K562 (cell line): ENCODE data around the gene NRP1. TPM values are rescaled to one million over a fixed set of nuclear protein-coding genes. Genes with fewer than 3 reads are reported as not detected.

Source experiments
- ATAC-seq: fragments of 200-7000 bp; cut with Tn5 transposase; 3 replicates; pipeline ENCODE4 v1.9.1; 2020; ENCODE audit warnings: moderate library complexity
- BruUV-seq: library from RNA; stranded (reverse); fragments of 400-500 nt; replicated peaks from 2 replicates; lab custom pipeline; 2021; lab: Mats Ljungman, UMichigan
- CTCF ChIA-PET: fragments of 300-600 bp; formaldehyde crosslinking; extraction: SDS; loops from one replicate; lab custom pipeline; 2021; ENCODE audit warnings: low intra/inter-chr PET ratio; lab: Yijun Ruan, JAX
- POLR2A ChIA-PET: fragments of 300-600, 350-650 bp; sonication (Branson Sonifier 250); formaldehyde crosslinking; extraction: SDS; loops from one replicate; lab custom pipeline; 2021; ENCODE audit warnings: antibody characterized with exemption, inconsistent platforms; lab: Yijun Ruan, JAX
- DNase-seq, 4 experiments: peaks; one replicate each; pipeline versions ENCODE4 v3.0.0 to v3.0.0-alpha.2; 2011 to 2018; ENCODE audit warnings: low spot score in 3 of 4, mixed read lengths in 3 of 4; ENCODE audit errors: extremely low read depth in 1 of 4
- FAIRE-seq: peaks from 2 replicates; lab custom pipeline; 2011; peaks lifted over from hg19 to GRCh38; lab: Jason Lieb, UNC
- H2AFZ ChIP-seq: 2 replicates; pipeline ENCODE4 v1.6.0; 2011; ENCODE audit warnings: low read depth, low read length, control low read depth, inconsistent platforms
- H3K27ac ChIP-seq: fragments of 200-600 bp; 3 replicates; pipeline ENCODE4 v1.8.0; 2011; ENCODE audit warnings: low read depth, mild to moderate bottlenecking, control low read depth, inconsistent platforms, low read length, moderate library complexity, mixed read lengths; ENCODE audit errors: extremely low read depth
- H3K27me3 ChIP-seq, 2 experiments: fragments of 300-600 bp in 1 of 2; 2 replicates in 1 of 2; 3 replicates in 1 of 2; pipeline versions ENCODE4 v1.6.0 to v1.8.0; 2011; ENCODE audit warnings: inconsistent platforms in 2 of 2, low read length in 2 of 2, mild to moderate bottlenecking in 1 of 2, mixed read lengths in 1 of 2, moderate library complexity in 1 of 2; ENCODE audit not compliant: control insufficient read depth in 2 of 2, insufficient read depth in 2 of 2
- H3K36me3 ChIP-seq: fragments of 300-600 bp; 3 replicates; pipeline ENCODE4 v1.8.0; 2011; ENCODE audit warnings: mild to moderate bottlenecking, low read length, inconsistent platforms; ENCODE audit not compliant: control insufficient read depth, insufficient read depth
- H3K4me1 ChIP-seq, 2 experiments: fragments of 200-600 bp in 1 of 2; replicated peaks in 1 of 2; 2 replicates in 1 of 2; 3 replicates in 1 of 2; pipeline versions ENCODE4 v1.5.1 to v1.8.0; 2011; ENCODE audit warnings: inconsistent platforms in 2 of 2, low read length in 2 of 2, mild to moderate bottlenecking in 1 of 2, mixed read lengths in 1 of 2, moderate library complexity in 1 of 2; ENCODE audit not compliant: control insufficient read depth in 2 of 2, insufficient read depth in 2 of 2
- H3K4me2 ChIP-seq: 2 replicates; pipeline ENCODE4 v1.6.1; 2011; ENCODE audit warnings: low read length, control low read depth, inconsistent platforms, mixed read lengths; ENCODE audit not compliant: insufficient read depth
- H3K4me3 ChIP-seq: fragments of 200-600 bp; sonication (generic), shearing (Covaris generic); 2 replicates; pipeline ENCODE4 v1.5.1; 2016; ENCODE audit warnings: control low read depth, inconsistent platforms
- H3K79me2 ChIP-seq: fragments of 200-600 bp; 3 replicates; pipeline ENCODE4 v1.8.0; 2011; ENCODE audit warnings: low read length, inconsistent platforms; ENCODE audit not compliant: control insufficient read depth, insufficient read depth
- H3K9ac ChIP-seq, 2 experiments: 2 replicates each; pipeline versions ENCODE4 v1.6.0 to v1.6.1; 2011; ENCODE audit warnings: low read depth in 2 of 2, low read length in 2 of 2, control low read depth in 1 of 2, inconsistent platforms in 1 of 2, mild to moderate bottlenecking in 1 of 2, mixed read lengths in 1 of 2; ENCODE audit not compliant: insufficient read depth in 1 of 2
- H3K9me1 ChIP-seq: one replicate; pipeline ENCODE4 v1.6.0; 2011; ENCODE audit warnings: inconsistent platforms, mild to moderate bottlenecking, low read length, moderate library complexity; ENCODE audit not compliant: control insufficient read depth, insufficient read depth
- H3K9me3 ChIP-seq: replicated peaks from 2 replicates; pipeline ENCODE4 v1.5.1; 2011; ENCODE audit warnings: low read depth, low read length, inconsistent platforms; ENCODE audit not compliant: control insufficient read depth, insufficient read depth
- H4K20me1 ChIP-seq: replicated peaks from 2 replicates; pipeline ENCODE4 v1.6.1; 2011; ENCODE audit warnings: low read length, inconsistent platforms, mixed read lengths; ENCODE audit not compliant: control insufficient read depth, insufficient read depth
- FOXJ3 ChIP-seq: sonication (generic); formaldehyde crosslinking; IDR thresholded peaks from 2 replicates; pipeline ENCODE4 v1.4.0; 2020; ENCODE audit warnings: mild to moderate bottlenecking, missing genetic modification reagents
- FUS ChIP-seq: fragments of 200-400 bp; formaldehyde crosslinking; optimal IDR thresholded peaks from 2 replicates; pipeline ENCODE3; 2017; ENCODE audit warnings: low read depth, low read length
- HNRNPK ChIP-seq: fragments of 200-400 bp; formaldehyde crosslinking; IDR thresholded peaks from one replicate; pipeline ENCODE4 v1.6.1; 2018; ENCODE audit warnings: mild to moderate bottlenecking, low read depth, low read length; ENCODE audit not compliant: poor library complexity, severe bottlenecking
- ID3 ChIP-seq, 2 experiments: fragments of 250-450 bp in 1 of 2; fragments of 450-650 bp in 1 of 2; sonication (Bioruptor Pico) in 1 of 2; IDR thresholded peaks; 2 replicates each; pipeline versions ENCODE4 v1.6.1 to v1.8.0; 2016 to 2021; ENCODE audit warnings: mild to moderate bottlenecking in 2 of 2, moderate library complexity in 2 of 2, missing compliant biosample characterization in 1 of 2, missing genetic modification characterization in 1 of 2
- KAT7 ChIP-seq: sonication (generic); formaldehyde crosslinking; IDR thresholded peaks from 2 replicates; pipeline ENCODE4 v1.8.0; 2022; ENCODE audit warnings: missing genetic modification reagents, mild to moderate bottlenecking, borderline replicate concordance
- POLR2H ChIP-seq: IDR thresholded peaks from 2 replicates; pipeline ENCODE4 v1.6.1; 2016; ENCODE audit warnings: missing genetic modification characterization, low read depth, mild to moderate bottlenecking, control low read depth, missing compliant biosample characterization, moderate library complexity
- RUNX1 ChIP-seq: sonication (generic); IDR thresholded peaks from 2 replicates; pipeline ENCODE4 v1.6.1; 2016; ENCODE audit warnings: antibody characterized with exemption, low read depth
- TBP ChIP-seq: optimal IDR thresholded peaks from 2 replicates; pipeline ENCODE3; 2011; ENCODE audit warnings: low read depth, low read length, improper control_type of control experiment
- VEZF1 ChIP-seq: fragments of 200-800 bp; sonication (Bioruptor generic); IDR thresholded peaks from 2 replicates; pipeline ENCODE4 v1.6.1; 2017; ENCODE audit warnings: missing genetic modification characterization, missing compliant biosample characterization
- ZBTB8A ChIP-seq: fragments of 450-650 bp; IDR thresholded peaks from 2 replicates; pipeline ENCODE4 v1.6.1; 2018; ENCODE audit warnings: mild to moderate bottlenecking, moderate library complexity; ENCODE audit not compliant: partially characterized antibody
- ZKSCAN1 ChIP-seq: fragments of 150-350 bp; IDR thresholded peaks from 2 replicates; pipeline ENCODE4 v1.6.1; 2016; ENCODE audit warnings: low read depth, low read length
- ZNF184 ChIP-seq: sonication (generic); formaldehyde crosslinking; IDR thresholded peaks from 2 replicates; pipeline ENCODE4 v1.5.0; 2020; ENCODE audit warnings: missing genetic modification reagents
- ZNF282 ChIP-seq: sonication (generic); formaldehyde crosslinking; IDR thresholded peaks from 2 replicates; pipeline ENCODE4 v1.8.1; 2023; ENCODE audit warnings: missing genetic modification reagents
- ZNF354B ChIP-seq: fragments of 250-450 bp; sonication (Bioruptor Pico); IDR thresholded peaks from 2 replicates; pipeline ENCODE4 v1.4.0; 2020
- WGBS: fragments of 100-300 bp; shearing (Covaris generic); methylation state at CpG from one replicate; pipeline ENCODE4 v1.1.6; 2016; ENCODE audit warnings: low coverage, mixed read lengths; ENCODE audit not compliant: insufficient coverage; ENCODE audit errors: missing lambda C conversion rate; 5-methylcytosine and 5-hydroxymethylcytosine counted together
- in situ Hi-C: fragments of 300-500 bp; cut with MboI; formaldehyde crosslinking; loops from 4 replicates; pipeline ENCODE4 v1.15.0; 2018; ENCODE audit warnings: inconsistent platforms, mixed read lengths
- intact Hi-C: fragments of 100-400 bp; cut with micrococcal nuclease; formaldehyde crosslinking; loops from 2 replicates; pipeline ENCODE4 v1.14.2; 2022
- polyA plus RNA-seq, 8 experiments: library from polyadenylated mRNA; depleted of rRNA in 4 of 8; stranded (reverse) in 5 of 8; unstranded in 3 of 8; fragments of >200 nt; fragmentation: Nextera tagmentation in 2 of 8; fragmentation: Illumina TruSeq in 1 of 8; extraction: Ambion mirVana in 2 of 8; extraction: Trizol in 1 of 8; gene quantifications; 2 replicates each; pipeline versions ENCODE4 v1.2.1 to v1.2.3, GENCODE V29; 2011 to 2014; ENCODE audit warnings: inconsistent platforms in 1 of 8, missing spikeins in 1 of 8
- total RNA-seq, 7 experiments: library from RNA; depleted of rRNA in 6 of 7; stranded (reverse); fragments of >200 nt in 6 of 7; fragmentation: Illumina TruSeq in 2 of 7; extraction: Trizol in 2 of 7; gene quantifications; 2 replicates each; pipeline versions ENCODE4 v1.2.1 to v1.2.3, GENCODE V29; 2011 to 2021; ENCODE audit warnings: low replicate concordance in 1 of 7
- TF ChIP-seq, protein P1 (sequence below): sonication (generic); formaldehyde crosslinking; IDR thresholded peaks from 2 replicates; pipeline ENCODE4 v1.8.1; 2023; ENCODE audit warnings: missing genetic modification reagents, mild to moderate bottlenecking, borderline replicate concordance

Gene NRP1
- total and polyA plus RNA-seq, 9 of the 15 experiments (the other 6 are each of a cell fraction or from before 2014, with no cell fraction given): 0.01 to 0.38 (median 0.04) TPM; not detected in 5

DNA sequence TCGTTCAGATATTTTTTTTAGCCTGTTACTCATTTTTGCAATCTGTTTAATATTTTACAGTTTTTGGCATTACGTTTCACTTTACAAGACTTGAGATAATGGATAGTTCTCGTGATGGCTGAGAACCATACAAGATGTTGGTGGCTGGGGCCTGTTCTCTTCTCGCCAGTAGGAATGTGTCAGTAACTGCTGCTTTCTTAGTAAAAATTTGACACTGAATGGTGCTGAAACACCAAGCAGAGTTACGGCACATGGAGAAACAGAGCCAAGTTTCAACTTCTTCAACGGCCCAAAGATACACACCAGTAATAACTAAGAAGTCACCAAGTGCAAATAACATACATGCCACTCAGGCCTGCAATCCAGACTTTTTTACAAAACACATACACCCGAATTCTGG is 130.4 kb downstream of the NRP1 start (continued):
- TF ChIP-seq ZNF282 (CRISPR knock-in tag): no peak
- no peak for TF ChIP-seq TBP
- TF ChIP-seq ZNF354B (CRISPR knock-in tag): no peak

GRCh38 chr10:33201971-33202370 is 132.5 kb downstream of the NRP1 start:
- WGBS: 0% methylated on average over 5 of the region's 5 CpGs
- intact Hi-C loops (no loop called here), in situ Hi-C loops (no loop called here)
- Histone ChIP-seq H3K9ac (no peak overlapping the region), H3K27ac (no peak overlapping the region), H3K9me3 (no peaks in the 10 kb centered on the region), H3K4me1 (no peaks in the 10 kb centered on the region), H3K4me2 (no peak overlapping the region), H3K27me3 (peaks cover 5 to 16% of the 10 kb centered on the region in 2 experiments; a peak in 3 of 5 replicates), H2AFZ (no peak overlapping the region), H3K79me2 (no peaks in the 10 kb centered on the region), H4K20me1 (no peaks in the 10 kb centered on the region), H3K4me3 (no peak overlapping the region), H3K36me3 (no peaks in the 10 kb centered on the region), H3K9me1 (no peaks in the 10 kb centered on the region)
- FAIRE-seq (no peak), DNase-seq (no peak), ATAC-seq (no peak)
- ChIA-PET POLR2A (interaction anchor here (0.6 kb wide), 1 partner anchor 13 kb away, joined by 4 read pairs; no protein-coding TSS in a partner anchor), CTCF (no interaction called here)
- BruUV-seq: no TSS peak
- TF ChIP-seq ZNF184 (no peak), HNRNPK (no peak), RUNX1 (no peak), FOXJ3 (CRISPR knock-in tag) (no peak), VEZF1 (CRISPR knock-in tag) (no peak), ZKSCAN1 (no peak), ZBTB8A (no peak), POLR2H (tag) (no peak), ID3 (CRISPR knock-in tag; IDR thresholded peaks at IDR 0.05) (no peak), ID3 (tag; IDR thresholded peaks at IDR 0.05) (no peak), TBP (no peak), FUS (no peak), KAT7 (no peak)
- TF ChIP-seq, protein P1, sequence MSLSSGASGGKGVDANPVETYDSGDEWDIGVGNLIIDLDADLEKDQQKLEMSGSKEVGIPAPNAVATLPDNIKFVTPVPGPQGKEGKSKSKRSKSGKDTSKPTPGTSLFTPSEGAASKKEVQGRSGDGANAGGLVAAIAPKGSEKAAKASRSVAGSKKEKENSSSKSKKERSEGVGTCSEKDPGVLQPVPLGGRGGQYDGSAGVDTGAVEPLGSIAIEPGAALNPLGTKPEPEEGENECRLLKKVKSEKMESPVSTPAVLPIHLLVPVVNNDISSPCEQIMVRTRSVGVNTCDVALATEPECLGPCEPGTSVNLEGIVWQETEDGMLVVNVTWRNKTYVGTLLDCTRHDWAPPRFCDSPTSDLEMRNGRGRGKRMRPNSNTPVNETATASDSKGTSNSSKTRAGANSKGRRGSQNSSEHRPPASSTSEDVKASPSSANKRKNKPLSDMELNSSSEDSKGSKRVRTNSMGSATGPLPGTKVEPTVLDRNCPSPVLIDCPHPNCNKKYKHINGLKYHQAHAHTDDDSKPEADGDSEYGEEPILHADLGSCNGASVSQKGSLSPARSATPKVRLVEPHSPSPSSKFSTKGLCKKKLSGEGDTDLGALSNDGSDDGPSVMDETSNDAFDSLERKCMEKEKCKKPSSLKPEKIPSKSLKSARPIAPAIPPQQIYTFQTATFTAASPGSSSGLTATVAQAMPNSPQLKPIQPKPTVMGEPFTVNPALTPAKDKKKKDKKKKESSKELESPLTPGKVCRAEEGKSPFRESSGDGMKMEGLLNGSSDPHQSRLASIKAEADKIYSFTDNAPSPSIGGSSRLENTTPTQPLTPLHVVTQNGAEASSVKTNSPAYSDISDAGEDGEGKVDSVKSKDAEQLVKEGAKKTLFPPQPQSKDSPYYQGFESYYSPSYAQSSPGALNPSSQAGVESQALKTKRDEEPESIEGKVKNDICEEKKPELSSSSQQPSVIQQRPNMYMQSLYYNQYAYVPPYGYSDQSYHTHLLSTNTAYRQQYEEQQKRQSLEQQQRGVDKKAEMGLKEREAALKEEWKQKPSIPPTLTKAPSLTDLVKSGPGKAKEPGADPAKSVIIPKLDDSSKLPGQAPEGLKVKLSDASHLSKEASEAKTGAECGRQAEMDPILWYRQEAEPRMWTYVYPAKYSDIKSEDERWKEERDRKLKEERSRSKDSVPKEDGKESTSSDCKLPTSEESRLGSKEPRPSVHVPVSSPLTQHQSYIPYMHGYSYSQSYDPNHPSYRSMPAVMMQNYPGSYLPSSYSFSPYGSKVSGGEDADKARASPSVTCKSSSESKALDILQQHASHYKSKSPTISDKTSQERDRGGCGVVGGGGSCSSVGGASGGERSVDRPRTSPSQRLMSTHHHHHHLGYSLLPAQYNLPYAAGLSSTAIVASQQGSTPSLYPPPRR (CRISPR knock-in tag): no peak
